22Rv1 (cell line): Measurements from ENCODE around the gene TMEM209.

Experiments
- ZFX ChIP-seq: fragments of 450-650 bp; IDR thresholded peaks from 2 replicates; pipeline ENCODE4 v1.6.1; 2017; ENCODE audit warnings: antibody characterized with exemption, borderline replicate concordance
- TF ChIP-seq, protein P1 (sequence below): fragments of 450-650 bp; IDR thresholded peaks from 2 replicates; pipeline ENCODE4 v1.5.1; 2017; ENCODE audit warnings: mild to moderate bottlenecking

DNA sequence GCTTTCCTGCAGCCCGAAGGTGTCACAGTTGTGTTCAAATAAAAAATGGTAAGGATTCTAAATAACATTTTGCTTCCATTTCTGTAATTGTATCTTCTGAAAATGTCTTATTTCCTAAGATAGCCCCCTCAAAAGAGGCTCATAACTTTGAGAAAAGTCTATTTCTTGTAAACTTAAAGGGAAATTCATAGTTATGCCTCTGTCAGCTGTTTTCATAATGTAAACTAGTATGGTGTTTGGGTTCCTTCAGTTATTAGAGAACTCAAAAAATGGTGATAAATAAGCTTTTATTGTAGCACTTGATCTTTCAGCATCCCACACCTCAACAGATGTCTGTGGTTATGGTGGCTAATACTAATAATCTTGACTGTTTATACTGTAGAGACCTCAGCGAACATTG, 77.8 kb downstream of the TMEM209 start:
- TF ChIP-seq, protein P1, sequence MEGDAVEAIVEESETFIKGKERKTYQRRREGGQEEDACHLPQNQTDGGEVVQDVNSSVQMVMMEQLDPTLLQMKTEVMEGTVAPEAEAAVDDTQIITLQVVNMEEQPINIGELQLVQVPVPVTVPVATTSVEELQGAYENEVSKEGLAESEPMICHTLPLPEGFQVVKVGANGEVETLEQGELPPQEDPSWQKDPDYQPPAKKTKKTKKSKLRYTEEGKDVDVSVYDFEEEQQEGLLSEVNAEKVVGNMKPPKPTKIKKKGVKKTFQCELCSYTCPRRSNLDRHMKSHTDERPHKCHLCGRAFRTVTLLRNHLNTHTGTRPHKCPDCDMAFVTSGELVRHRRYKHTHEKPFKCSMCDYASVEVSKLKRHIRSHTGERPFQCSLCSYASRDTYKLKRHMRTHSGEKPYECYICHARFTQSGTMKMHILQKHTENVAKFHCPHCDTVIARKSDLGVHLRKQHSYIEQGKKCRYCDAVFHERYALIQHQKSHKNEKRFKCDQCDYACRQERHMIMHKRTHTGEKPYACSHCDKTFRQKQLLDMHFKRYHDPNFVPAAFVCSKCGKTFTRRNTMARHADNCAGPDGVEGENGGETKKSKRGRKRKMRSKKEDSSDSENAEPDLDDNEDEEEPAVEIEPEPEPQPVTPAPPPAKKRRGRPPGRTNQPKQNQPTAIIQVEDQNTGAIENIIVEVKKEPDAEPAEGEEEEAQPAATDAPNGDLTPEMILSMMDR: no peak
- no peak for TF ChIP-seq ZFX
